Subcutaneous abdominal adipose tissue (tissue), 5 donors: ENCODE results near the gene FAM78A.

Experiments used
- H3K27ac ChIP-seq: one replicate; pipeline ENCODE4 v1.7.0; 2013; ENCODE audit warnings: low read depth, mild to moderate bottlenecking, inconsistent platforms, low read length, moderate library complexity
- H3K27me3 ChIP-seq, 5 donors: one replicate each; pipeline ENCODE4 v1.7.0; 2013; ENCODE audit warnings: low read length in 5 of 5, inconsistent platforms in 1 of 5; ENCODE audit not compliant: control insufficient read depth in 5 of 5, insufficient read depth in 4 of 5
- H3K36me3 ChIP-seq, 5 donors: one replicate each; pipeline ENCODE4 v1.7.0; 2013; ENCODE audit warnings: low read length in 5 of 5; ENCODE audit not compliant: control insufficient read depth in 5 of 5, insufficient read depth in 5 of 5
- H3K4me1 ChIP-seq, 5 donors: one replicate each; pipeline ENCODE4 v1.7.0; 2013; ENCODE audit warnings: low read length in 5 of 5, mild to moderate bottlenecking in 3 of 5, moderate library complexity in 1 of 5; ENCODE audit not compliant: control insufficient read depth in 5 of 5, insufficient read depth in 5 of 5
- H3K4me3 ChIP-seq, 5 donors: one replicate each; pipeline ENCODE4 v1.7.0; 2013; ENCODE audit warnings: low read length in 5 of 5, low read depth in 1 of 5
- H3K9ac ChIP-seq, 5 donors: one replicate each; pipeline ENCODE4 v1.7.0; 2013; ENCODE audit warnings: low read length in 5 of 5, mild to moderate bottlenecking in 4 of 5, moderate library complexity in 3 of 5
- H3K9me3 ChIP-seq, 5 donors: one replicate each; pipeline ENCODE4 v1.7.0; 2013; ENCODE audit warnings: low read length in 5 of 5; ENCODE audit not compliant: control insufficient read depth in 5 of 5
- donor health status: healthy.
- donor health status: healthy.
- donor health status: healthy.
- donor health status: healthy.
- donor health status: healthy.

The FAM78A gene

GRCh38 chr9:131310833-131311554, 34.7 kb upstream of the FAM78A start:
- Histone ChIP-seq H3K27me3 (no peaks in the 10 kb centered on the region), H3K9me3 (no peaks in the 10 kb centered on the region), H3K4me1 (peaks cover 0 to 9% (median 5%) of the 10 kb centered on the region in 5 donors), H3K9ac (peak overlapping the region in 1 of 5 donors; percentile 12), H3K27ac (no peak overlapping the region), H3K4me3 (peak overlapping the region in 2 of 5 donors; percentile 40 to 45), H3K36me3 (peaks cover 0 to 7% (median 0%) of the 10 kb centered on the region in 5 donors)

- Histone ChIP-seq H3K9ac (no peak overlapping the region), H3K4me3 (no peak overlapping the region), H3K27ac (no peak overlapping the region), H3K36me3 (peaks cover 0 to 7% (median 0%) of the 10 kb centered on the region in 5 donors), H3K9me3 (no peaks in the 10 kb centered on the region), H3K27me3 (no peaks in the 10 kb centered on the region), H3K4me1 (peaks cover 0 to 14% (median 8%) of the 10 kb centered on the region in 5 donors)
Measured at GRCh38 chr9:131309530-131310276, 33.4 kb upstream of the FAM78A start.

- H3K4me1 ChIP-seq: peaks cover 0 to 19% (median 8%) of the 10 kb centered on the region in 5 donors
- H3K9me3 ChIP-seq: no peaks in the 10 kb centered on the region
- no peak overlapping the region for H3K9ac ChIP-seq
- no peak overlapping the region for H3K4me3 ChIP-seq
- no peaks in the 10 kb centered on the region for H3K27me3 ChIP-seq
- no peak overlapping the region for H3K27ac ChIP-seq
- peaks cover 0 to 7% (median 0%) of the 10 kb centered on the region in 5 donors for H3K36me3 ChIP-seq
Measured at GRCh38 chr9:131308906-131309529, 32.7 kb upstream of the FAM78A start.

GRCh38 chr9:131308452-131308851, 32.1 kb upstream of the FAM78A start:
- Histone ChIP-seq H3K4me1 (peaks cover 0 to 21% (median 8%) of the 10 kb centered on the region in 5 donors), H3K9ac (no peak overlapping the region), H3K27me3 (no peaks in the 10 kb centered on the region), H3K36me3 (peaks cover 0 to 7% (median 0%) of the 10 kb centered on the region in 5 donors), H3K4me3 (no peak overlapping the region), H3K27ac (no peak overlapping the region), H3K9me3 (no peaks in the 10 kb centered on the region)

GRCh38 chr9:131307974-131308373, 31.7 kb upstream of the FAM78A start:
- Histone ChIP-seq H3K36me3 (peaks cover 0 to 7% (median 0%) of the 10 kb centered on the region in 5 donors), H3K9ac (no peak overlapping the region), H3K4me3 (no peak overlapping the region), H3K27ac (no peak overlapping the region), H3K9me3 (no peaks in the 10 kb centered on the region), H3K4me1 (peaks cover 0 to 22% (median 8%) of the 10 kb centered on the region in 5 donors), H3K27me3 (no peaks in the 10 kb centered on the region)

- Histone ChIP-seq H3K9me3 (no peaks in the 10 kb centered on the region), H3K9ac (no peak overlapping the region), H3K27me3 (no peaks in the 10 kb centered on the region), H3K4me3 (no peak overlapping the region), H3K36me3 (peaks cover 0 to 7% (median 0%) of the 10 kb centered on the region in 5 donors), H3K27ac (no peak overlapping the region), H3K4me1 (peaks cover 0 to 32% (median 13%) of the 10 kb centered on the region in 5 donors)
Measured at GRCh38 chr9:131306397-131307004, 30.2 kb upstream of the FAM78A start.

- Histone ChIP-seq H3K9me3 (no peaks in the 10 kb centered on the region), H3K27ac (no peak overlapping the region), H3K9ac (peak overlapping the region in 2 of 5 donors; percentile 13 to 60), H3K27me3 (no peaks in the 10 kb centered on the region), H3K4me1 (peaks cover 0 to 27% (median 9%) of the 10 kb centered on the region in 5 donors), H3K4me3 (no peak overlapping the region), H3K36me3 (peaks cover 0 to 7% (median 0%) of the 10 kb centered on the region in 5 donors)
Measured at GRCh38 chr9:131304676-131305355, 28.5 kb upstream of the FAM78A start.

- H3K4me1 ChIP-seq: peaks cover 0 to 27% (median 9%) of the 10 kb centered on the region in 5 donors
- peaks cover 0 to 7% (median 0%) of the 10 kb centered on the region in 5 donors for H3K36me3 ChIP-seq
- no peak overlapping the region for H3K9ac ChIP-seq
- no peak overlapping the region for H3K4me3 ChIP-seq
- H3K27me3 ChIP-seq: no peaks in the 10 kb centered on the region
- H3K9me3 ChIP-seq: no peaks in the 10 kb centered on the region
- H3K27ac ChIP-seq: no peak overlapping the region
Measured at GRCh38 chr9:131303381-131304321, 27.3 kb upstream of the FAM78A start.
